Rectal smooth muscle tissue (tissue), 1 donor: Measurements from ENCODE around the gene NME2.

ENCODE experiments used
- H3K27ac ChIP-seq: one replicate; pipeline ENCODE4 v1.7.0; 2013; ENCODE audit warnings: low read depth, low read length, inconsistent platforms
- H3K27me3 ChIP-seq: one replicate; pipeline ENCODE4 v1.7.0; 2013; ENCODE audit warnings: low read length; ENCODE audit not compliant: control insufficient read depth, insufficient read depth
- H3K36me3 ChIP-seq: one replicate; pipeline ENCODE4 v1.7.0; 2013; ENCODE audit warnings: low read length; ENCODE audit not compliant: control insufficient read depth, insufficient read depth
- H3K4me1 ChIP-seq: one replicate; pipeline ENCODE4 v1.7.0; 2013; ENCODE audit warnings: low read length; ENCODE audit not compliant: control insufficient read depth, insufficient read depth
- H3K4me3 ChIP-seq: one replicate; pipeline ENCODE4 v1.7.0; 2013; ENCODE audit warnings: low read length
- H3K9ac ChIP-seq: one replicate; pipeline ENCODE4 v1.7.0; 2013; ENCODE audit warnings: low read length

The NME2 gene

GRCh38 chr17:51133365-51133764, 32.8 kb upstream of the NME2 start:
- no peak overlapping the region for H3K27ac ChIP-seq

GRCh38 chr17:51135956-51136355, 30.3 kb upstream of the NME2 start:
- no peaks in the 10 kb centered on the region for H3K4me1 ChIP-seq
- H3K27me3 ChIP-seq = no peaks in the 10 kb centered on the region
- no peak overlapping the region for H3K4me3 ChIP-seq
- H3K27ac ChIP-seq = no peak overlapping the region
- H3K36me3 ChIP-seq = no peaks in the 10 kb centered on the region
- no peak overlapping the region for H3K9ac ChIP-seq

More at GRCh38 chr17:51133365-51133764, 32.8 kb upstream of the NME2 start:
- Histone ChIP-seq H3K36me3 (no peaks in the 10 kb centered on the region), H3K4me1 (no peaks in the 10 kb centered on the region), H3K27me3 (no peaks in the 10 kb centered on the region), H3K4me3 (no peak overlapping the region), H3K9ac (no peak overlapping the region)

- Histone ChIP-seq H3K27ac (no peak overlapping the region), H3K9ac (no peak overlapping the region), H3K27me3 (no peaks in the 10 kb centered on the region), H3K4me1 (no peaks in the 10 kb centered on the region), H3K36me3 (no peaks in the 10 kb centered on the region), H3K4me3 (no peak overlapping the region)
Observed at GRCh38 chr17:51142597-51142996, 23.6 kb upstream of the NME2 start.

GRCh38 chr17:51144266-51145022, 21.8 kb upstream of the NME2 start:
- Histone ChIP-seq H3K4me3 (no peak overlapping the region), H3K27ac (no peak overlapping the region), H3K9ac (no peak overlapping the region)

GRCh38 chr17:51147650-51148049, 18.6 kb upstream of the NME2 start:
- Histone ChIP-seq H3K9ac (no peak overlapping the region), H3K27me3 (no peaks in the 10 kb centered on the region), H3K27ac (no peak overlapping the region), H3K4me1 (peaks cover 2% of the 10 kb centered on the region), H3K4me3 (no peak overlapping the region), H3K36me3 (no peaks in the 10 kb centered on the region)

More at GRCh38 chr17:51144266-51145022, 21.8 kb upstream of the NME2 start:
- H3K36me3 ChIP-seq = no peaks in the 10 kb centered on the region
- no peaks in the 10 kb centered on the region for H3K4me1 ChIP-seq
- no peaks in the 10 kb centered on the region for H3K27me3 ChIP-seq

GRCh38 chr17:51149163-51149562, 17.0 kb upstream of the NME2 start:
- no peaks in the 10 kb centered on the region for H3K27me3 ChIP-seq

GRCh38 chr17:51150932-51151331, 15.3 kb upstream of the NME2 start:
- H3K9ac ChIP-seq = no peak overlapping the region
- no peak overlapping the region for H3K4me3 ChIP-seq
- H3K27me3 ChIP-seq = no peaks in the 10 kb centered on the region
- no peaks in the 10 kb centered on the region for H3K36me3 ChIP-seq
- H3K27ac ChIP-seq = no peak overlapping the region
- peaks cover 9% of the 10 kb centered on the region for H3K4me1 ChIP-seq

More at GRCh38 chr17:51149163-51149562, 17.0 kb upstream of the NME2 start:
- H3K4me1 ChIP-seq = peaks cover 8% of the 10 kb centered on the region
- H3K4me3 ChIP-seq = no peak overlapping the region
- H3K27ac ChIP-seq = no peak overlapping the region
- H3K9ac ChIP-seq = no peak overlapping the region
- H3K36me3 ChIP-seq = no peaks in the 10 kb centered on the region

GRCh38 chr17:51152766-51153209, 13.4 kb upstream of the NME2 start:
- Histone ChIP-seq H3K27ac (peak overlapping the region; percentile 96), H3K9ac (peak overlapping the region; percentile 80), H3K4me3 (peak overlapping the region; percentile 99)

GRCh38 chr17:51153210-51154072, 12.8 kb upstream of the NME2 start, which contains the start of gene NME1:
Gene NME1, plus strand, starts transcription at chr17:51153559. Its CDS starts 2,096 bp downstream, at chr17:51155655.
- peak within 1 kb of the TSS; percentile 99 for H3K4me3 ChIP-seq
- peak within 1 kb of the TSS; percentile 86 for H3K9ac ChIP-seq
- no peaks in the 10 kb centered on the region for H3K36me3 ChIP-seq
- H3K27ac ChIP-seq = peak within 1 kb of the TSS; percentile 96
- H3K27me3 ChIP-seq = no peaks in the 10 kb centered on the region
- peaks cover 9% of the 10 kb centered on the region for H3K4me1 ChIP-seq

More at GRCh38 chr17:51152766-51153209, 13.4 kb upstream of the NME2 start:
- Histone ChIP-seq H3K36me3 (no peaks in the 10 kb centered on the region), H3K4me1 (peaks cover 9% of the 10 kb centered on the region), H3K27me3 (no peaks in the 10 kb centered on the region)

- H3K4me3 ChIP-seq = peak overlapping the region; percentile 99
- peak overlapping the region; percentile 27 for H3K9ac ChIP-seq
- H3K27me3 ChIP-seq = no peaks in the 10 kb centered on the region
- no peaks in the 10 kb centered on the region for H3K36me3 ChIP-seq
- H3K4me1 ChIP-seq = peaks cover 9% of the 10 kb centered on the region
- no peak overlapping the region for H3K27ac ChIP-seq
Observed at GRCh38 chr17:51154176-51154575, 12.0 kb upstream of the NME2 start.

- no peak overlapping the region for H3K27ac ChIP-seq
- H3K27me3 ChIP-seq = no peaks in the 10 kb centered on the region
- peaks cover 9% of the 10 kb centered on the region for H3K4me1 ChIP-seq
- H3K36me3 ChIP-seq = no peaks in the 10 kb centered on the region
- no peak overlapping the region for H3K4me3 ChIP-seq
- H3K9ac ChIP-seq = no peak overlapping the region
Observed at GRCh38 chr17:51155416-51155815, 10.8 kb upstream of the NME2 start.

GRCh38 chr17:51159604-51160003, 6.6 kb upstream of the NME2 start:
- H3K4me3 ChIP-seq = no peak overlapping the region
- no peaks in the 10 kb centered on the region for H3K27me3 ChIP-seq
- no peak overlapping the region for H3K27ac ChIP-seq
- H3K4me1 ChIP-seq = no peaks in the 10 kb centered on the region
- no peaks in the 10 kb centered on the region for H3K36me3 ChIP-seq
- no peak overlapping the region for H3K9ac ChIP-seq
